GM12891 (cell line): ENCODE measurements around the gene MPL.
"Not testable (repeated sequence)": the region's sequence is repeated elsewhere in the genome, so short reads cannot be mapped to it uniquely, and the experiment has no call there.

Source experiments
- POLR2A ChIP-seq: IDR thresholded peaks from 2 replicates; pipeline ENCODE4 v1.6.1; 2011; ENCODE audit warnings: low read depth, low read length, control low read depth
- POLR2AphosphoS5 ChIP-seq: IDR thresholded peaks from 2 replicates; pipeline ENCODE4 v1.6.1; 2011; ENCODE audit warnings: low read depth, low read length, control low read depth
- SPI1 ChIP-seq: IDR thresholded peaks from 2 replicates; pipeline ENCODE4 v1.6.1; 2011; ENCODE audit warnings: low read depth, low read length, control low read depth
- TAF1 ChIP-seq: IDR thresholded peaks from 2 replicates; pipeline ENCODE4 v1.6.1; 2011; ENCODE audit warnings: low read depth, low read length, control low read depth

DNA sequence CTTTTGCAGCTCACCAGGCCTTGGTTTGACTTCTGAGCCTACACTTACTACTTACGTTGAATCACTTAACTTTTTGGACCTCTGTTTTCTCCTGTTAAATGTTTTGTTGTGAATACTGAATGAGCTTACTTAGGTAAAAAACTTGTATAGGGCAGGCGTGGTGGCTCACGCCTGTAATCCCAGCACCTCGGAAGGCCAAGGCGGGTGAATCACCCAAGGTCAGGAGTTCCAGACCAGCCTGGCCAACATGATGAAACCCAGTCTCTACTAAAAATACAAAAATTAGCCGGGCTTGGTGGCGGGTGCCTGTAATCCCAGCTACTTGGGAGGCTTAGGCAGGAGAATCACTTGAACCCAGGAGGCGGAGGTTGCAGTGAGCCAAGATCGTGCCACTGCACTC, 62.8 kb downstream of the MPL start:
- TF ChIP-seq POLR2AphosphoS5, POLR2A, SPI1, TAF1: not testable (repeated sequence)
